PFSK-1 (cell line): Measurements from ENCODE around the gene FLAD1.

ENCODE experiments used
- FOXP2 ChIP-seq: optimal IDR thresholded peaks from 2 replicates; pipeline ENCODE3; 2011; ENCODE audit warnings: borderline replicate concordance, control low read depth, inconsistent platforms; ENCODE audit not compliant: insufficient read depth; ENCODE audit errors: extremely low read length, extremely low read depth
- POLR2AphosphoS5 ChIP-seq: IDR thresholded peaks from 2 replicates; pipeline ENCODE4 v1.6.1; 2012; ENCODE audit warnings: low read depth, mild to moderate bottlenecking, control low read depth, low read length, moderate library complexity
- SIN3A ChIP-seq: IDR thresholded peaks from 2 replicates; pipeline ENCODE4 v1.6.1; 2012; ENCODE audit warnings: mild to moderate bottlenecking, low read length, moderate library complexity, borderline replicate concordance; ENCODE audit not compliant: insufficient read depth
- TAF1 ChIP-seq: IDR thresholded peaks from 2 replicates; pipeline ENCODE4 v1.6.1; 2012; ENCODE audit warnings: low read length, control low read depth, borderline replicate concordance; ENCODE audit not compliant: insufficient read depth
- TF ChIP-seq, protein P1 (sequence below), 2 experiments: IDR thresholded peaks; 2 replicates each; pipeline versions ENCODE4 v1.6.1 to v1.8.0; 2011 to 2012; ENCODE audit warnings: low read depth in 2 of 2, low read length in 2 of 2, control low read depth in 1 of 2, inconsistent platforms in 1 of 2, mild to moderate bottlenecking in 1 of 2, moderate library complexity in 1 of 2; ENCODE audit not compliant: insufficient read depth in 1 of 2

FLAD1 gene

DNA sequence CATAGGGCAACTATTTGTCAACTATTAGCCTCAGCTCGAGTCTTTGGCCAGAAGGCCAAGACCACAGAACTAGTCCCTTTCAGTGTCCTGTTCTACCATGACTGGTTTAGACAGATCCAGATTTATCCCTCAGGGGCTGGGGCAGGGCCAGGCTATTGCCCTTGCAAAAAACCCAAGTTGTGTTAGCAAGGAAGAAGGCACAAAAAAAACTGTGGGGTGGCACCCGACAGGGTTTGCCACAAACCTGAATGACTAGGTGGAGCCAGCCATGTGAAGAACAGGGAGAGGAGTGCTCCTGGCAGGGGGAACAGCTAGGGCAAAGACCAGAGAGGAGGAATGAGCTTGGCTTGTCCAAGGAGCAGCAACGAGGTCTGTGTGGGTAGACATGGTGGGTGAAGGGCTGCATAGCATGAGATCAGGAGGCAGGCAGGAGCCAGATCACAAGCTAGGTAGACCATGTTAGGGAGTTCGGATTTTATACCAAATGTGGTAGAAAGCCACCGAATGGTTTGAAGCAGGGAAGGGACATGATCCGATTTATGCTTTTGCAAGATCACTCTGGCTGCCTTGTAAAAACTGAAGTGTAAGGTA, 54.8 kb downstream of the FLAD1 start:
- no peak for TF ChIP-seq FOXP2

DNA sequence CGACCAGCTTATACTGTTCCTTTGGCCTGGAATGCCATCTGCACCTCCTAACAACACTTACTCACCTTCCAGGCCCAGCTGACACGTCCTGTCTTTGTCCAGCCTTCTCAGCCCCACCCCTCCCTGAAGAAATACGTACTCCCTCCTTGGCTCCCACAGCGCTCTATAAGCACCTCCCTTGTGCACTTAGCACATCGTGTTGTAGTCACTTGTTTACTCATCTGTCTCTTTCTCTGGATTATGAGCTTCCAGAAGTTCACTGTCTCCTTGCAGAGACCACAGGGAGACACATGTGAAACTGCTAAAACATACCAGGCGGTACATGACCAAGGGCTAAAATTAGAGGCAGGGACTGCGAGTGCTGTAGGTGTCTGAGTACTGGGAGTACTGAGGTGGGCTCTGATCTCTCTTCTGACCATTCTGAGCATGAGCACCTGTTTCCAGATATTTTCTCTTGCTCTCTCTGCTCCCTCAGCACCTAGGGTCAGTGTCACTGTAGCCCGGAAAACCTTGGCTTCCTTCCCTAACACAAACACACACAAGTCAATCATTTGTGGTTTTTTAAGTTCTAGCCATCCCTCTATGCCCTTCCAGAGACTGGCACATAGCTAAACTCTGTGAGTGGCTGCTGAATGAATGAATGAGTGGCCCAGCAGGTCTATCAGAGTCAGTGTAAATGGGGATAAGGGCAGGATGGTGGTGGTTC, 55.6 kb downstream of the FLAD1 start:
- TF ChIP-seq, protein P1, sequence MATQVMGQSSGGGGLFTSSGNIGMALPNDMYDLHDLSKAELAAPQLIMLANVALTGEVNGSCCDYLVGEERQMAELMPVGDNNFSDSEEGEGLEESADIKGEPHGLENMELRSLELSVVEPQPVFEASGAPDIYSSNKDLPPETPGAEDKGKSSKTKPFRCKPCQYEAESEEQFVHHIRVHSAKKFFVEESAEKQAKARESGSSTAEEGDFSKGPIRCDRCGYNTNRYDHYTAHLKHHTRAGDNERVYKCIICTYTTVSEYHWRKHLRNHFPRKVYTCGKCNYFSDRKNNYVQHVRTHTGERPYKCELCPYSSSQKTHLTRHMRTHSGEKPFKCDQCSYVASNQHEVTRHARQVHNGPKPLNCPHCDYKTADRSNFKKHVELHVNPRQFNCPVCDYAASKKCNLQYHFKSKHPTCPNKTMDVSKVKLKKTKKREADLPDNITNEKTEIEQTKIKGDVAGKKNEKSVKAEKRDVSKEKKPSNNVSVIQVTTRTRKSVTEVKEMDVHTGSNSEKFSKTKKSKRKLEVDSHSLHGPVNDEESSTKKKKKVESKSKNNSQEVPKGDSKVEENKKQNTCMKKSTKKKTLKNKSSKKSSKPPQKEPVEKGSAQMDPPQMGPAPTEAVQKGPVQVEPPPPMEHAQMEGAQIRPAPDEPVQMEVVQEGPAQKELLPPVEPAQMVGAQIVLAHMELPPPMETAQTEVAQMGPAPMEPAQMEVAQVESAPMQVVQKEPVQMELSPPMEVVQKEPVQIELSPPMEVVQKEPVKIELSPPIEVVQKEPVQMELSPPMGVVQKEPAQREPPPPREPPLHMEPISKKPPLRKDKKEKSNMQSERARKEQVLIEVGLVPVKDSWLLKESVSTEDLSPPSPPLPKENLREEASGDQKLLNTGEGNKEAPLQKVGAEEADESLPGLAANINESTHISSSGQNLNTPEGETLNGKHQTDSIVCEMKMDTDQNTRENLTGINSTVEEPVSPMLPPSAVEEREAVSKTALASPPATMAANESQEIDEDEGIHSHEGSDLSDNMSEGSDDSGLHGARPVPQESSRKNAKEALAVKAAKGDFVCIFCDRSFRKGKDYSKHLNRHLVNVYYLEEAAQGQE (IDR thresholded peaks at IDR 0.05; ENCODE audit: insufficient read depth in 1 of 2, low read depth in 2 of 2, low read length in 2 of 2): no peak
- TF ChIP-seq TAF1 (no peak), SIN3A (no peak), POLR2AphosphoS5 (no peak), FOXP2 (no peak)

DNA sequence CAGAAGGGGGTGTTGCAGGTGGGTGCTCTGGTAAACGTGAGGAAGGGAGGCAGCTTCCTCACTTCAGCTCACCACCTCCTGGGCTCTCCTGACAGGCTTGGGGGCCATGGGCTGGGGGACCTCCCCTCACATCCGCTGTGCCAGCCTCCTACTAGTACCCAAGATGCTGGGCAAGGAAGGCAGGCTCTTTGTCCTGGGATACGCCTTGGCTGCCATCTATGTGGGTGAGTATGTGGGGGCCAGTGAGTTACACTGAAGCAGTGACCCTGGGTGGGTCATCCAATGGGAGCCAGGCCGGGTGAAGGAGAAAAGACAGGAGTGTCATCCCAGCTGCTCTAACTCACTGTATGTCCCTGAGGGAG, 56.1 kb downstream of the FLAD1 start:
- TF ChIP-seq TAF1 (no peak), SIN3A (no peak)
- TF ChIP-seq, protein P1 (IDR thresholded peaks at IDR 0.05; ENCODE audit: insufficient read depth in 1 of 2, low read depth in 2 of 2, low read length in 2 of 2): no peak

GRCh38 chr1:155040358-155041093, 57.4 kb downstream of the FLAD1 start:
- TF ChIP-seq SIN3A: no peak
- no peak for TF ChIP-seq POLR2AphosphoS5
- no peak for TF ChIP-seq TAF1
- no peak for TF ChIP-seq FOXP2
- TF ChIP-seq, protein P1 (IDR thresholded peaks at IDR 0.05; ENCODE audit: insufficient read depth in 1 of 2, low read depth in 2 of 2, low read length in 2 of 2): no peak
